ENCODE results near the gene SSC4D.
"Not testable (repeated sequence)": the region's sequence is repeated elsewhere in the genome, so short reads cannot be mapped to it uniquely, and the experiment has no call there.

The SSC4D gene

GRCh38 chr7:76409537-76409936 lies at the start of gene SSC4D:
Gene SSC4D (minus strand): TSS chr7:76409697. CDS start chr7:76404439, 5,258 bp downstream.
- TF ChIP-seq, protein P1, sequence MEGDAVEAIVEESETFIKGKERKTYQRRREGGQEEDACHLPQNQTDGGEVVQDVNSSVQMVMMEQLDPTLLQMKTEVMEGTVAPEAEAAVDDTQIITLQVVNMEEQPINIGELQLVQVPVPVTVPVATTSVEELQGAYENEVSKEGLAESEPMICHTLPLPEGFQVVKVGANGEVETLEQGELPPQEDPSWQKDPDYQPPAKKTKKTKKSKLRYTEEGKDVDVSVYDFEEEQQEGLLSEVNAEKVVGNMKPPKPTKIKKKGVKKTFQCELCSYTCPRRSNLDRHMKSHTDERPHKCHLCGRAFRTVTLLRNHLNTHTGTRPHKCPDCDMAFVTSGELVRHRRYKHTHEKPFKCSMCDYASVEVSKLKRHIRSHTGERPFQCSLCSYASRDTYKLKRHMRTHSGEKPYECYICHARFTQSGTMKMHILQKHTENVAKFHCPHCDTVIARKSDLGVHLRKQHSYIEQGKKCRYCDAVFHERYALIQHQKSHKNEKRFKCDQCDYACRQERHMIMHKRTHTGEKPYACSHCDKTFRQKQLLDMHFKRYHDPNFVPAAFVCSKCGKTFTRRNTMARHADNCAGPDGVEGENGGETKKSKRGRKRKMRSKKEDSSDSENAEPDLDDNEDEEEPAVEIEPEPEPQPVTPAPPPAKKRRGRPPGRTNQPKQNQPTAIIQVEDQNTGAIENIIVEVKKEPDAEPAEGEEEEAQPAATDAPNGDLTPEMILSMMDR (IDR thresholded peaks at IDR 0.05; ENCODE audit: borderline replicate concordance, control extremely low read depth, extremely low read depth, insufficient read depth, missing control alignments) = no peak
- in situ Hi-C loops (cut with MboI; ENCODE audit: low sequenced_read_pairs, unreplicated experiment) = no loop called here
- DNase-seq (ENCODE audit: low spot score) = no peak

DNA sequence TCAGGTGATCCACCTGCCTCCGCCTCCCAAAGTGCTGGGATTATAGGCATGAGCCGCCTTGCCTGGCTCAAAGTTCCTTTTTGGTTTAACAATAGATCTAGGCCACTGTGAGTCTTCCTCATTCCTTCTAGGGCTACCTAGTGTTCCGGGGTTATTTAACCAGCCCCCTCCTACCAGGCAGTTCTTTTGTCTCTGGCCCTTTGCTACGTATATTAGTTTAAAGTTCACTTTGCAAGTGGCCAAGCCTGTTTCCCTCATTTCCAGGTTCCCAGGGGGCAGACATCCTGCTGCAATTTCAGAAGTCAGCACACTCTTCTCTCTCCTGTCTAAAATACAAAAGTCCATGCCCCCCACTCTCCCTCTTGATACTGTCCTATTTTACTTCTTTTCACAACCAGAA lies 49.0 kb upstream of the SSC4D start:
- DNase-seq (ENCODE audit: low spot score); in situ Hi-C loops (cut with MboI; ENCODE audit: low sequenced_read_pairs, unreplicated experiment): not testable (repeated sequence)

- DNase-seq (ENCODE audit: low spot score); in situ Hi-C loops (cut with MboI; ENCODE audit: low sequenced_read_pairs, unreplicated experiment): not testable (repeated sequence)
These were observed 47.5 kb upstream of the SSC4D start for GRCh38 chr7:76457017-76457416.

GRCh38 chr7:76445577-76446008 lies 36.1 kb upstream of the SSC4D start:
- in situ Hi-C loops (cut with MboI; ENCODE audit: low sequenced_read_pairs, unreplicated experiment); DNase-seq (ENCODE audit: low spot score): not testable (repeated sequence)

GRCh38 chr7:76443846-76444245 lies 34.3 kb upstream of the SSC4D start:
- in situ Hi-C loops (cut with MboI; ENCODE audit: low sequenced_read_pairs, unreplicated experiment); DNase-seq (ENCODE audit: low spot score): not testable (repeated sequence)

DNA sequence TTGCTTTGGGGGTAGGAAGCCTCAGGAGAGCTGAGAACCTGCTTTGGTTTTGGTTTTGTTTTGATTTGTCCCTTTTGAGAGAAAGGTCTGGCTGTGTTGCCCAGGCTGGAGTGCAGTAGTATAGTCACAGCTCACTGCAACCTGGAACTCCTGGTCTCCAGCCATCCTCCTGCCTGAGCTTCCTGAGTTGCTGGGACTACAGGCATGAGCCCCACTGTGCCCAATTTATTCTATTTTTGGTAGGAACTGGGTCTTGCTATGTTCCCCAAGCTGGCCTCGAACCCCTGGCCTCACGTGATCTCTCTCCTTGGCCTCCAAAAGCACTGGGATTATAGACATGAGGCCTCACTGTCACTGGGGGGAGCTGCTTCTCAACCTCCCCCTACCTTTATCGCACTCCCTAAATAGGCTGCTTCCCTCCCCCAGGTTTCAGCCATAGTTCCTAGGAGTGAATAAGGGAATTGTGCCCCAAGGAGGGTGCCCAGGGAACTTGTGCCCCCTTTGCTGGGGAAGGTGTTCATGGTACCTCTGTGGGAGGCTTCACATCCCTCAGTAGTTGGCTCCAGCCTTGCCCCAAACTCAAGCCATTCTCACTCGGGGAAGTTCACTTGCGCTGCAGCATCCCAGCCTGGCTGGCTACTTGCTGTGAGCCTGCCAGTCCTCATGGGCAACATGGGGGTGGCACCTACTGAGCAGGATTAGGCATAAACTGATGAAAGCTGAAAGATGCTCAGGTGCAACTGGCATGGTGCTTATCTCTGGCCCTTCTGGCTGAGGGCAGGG lies 33.4 kb upstream of the SSC4D start:
- in situ Hi-C loops (cut with MboI; ENCODE audit: low sequenced_read_pairs, unreplicated experiment); DNase-seq (ENCODE audit: low spot score): not testable (repeated sequence)

DNA sequence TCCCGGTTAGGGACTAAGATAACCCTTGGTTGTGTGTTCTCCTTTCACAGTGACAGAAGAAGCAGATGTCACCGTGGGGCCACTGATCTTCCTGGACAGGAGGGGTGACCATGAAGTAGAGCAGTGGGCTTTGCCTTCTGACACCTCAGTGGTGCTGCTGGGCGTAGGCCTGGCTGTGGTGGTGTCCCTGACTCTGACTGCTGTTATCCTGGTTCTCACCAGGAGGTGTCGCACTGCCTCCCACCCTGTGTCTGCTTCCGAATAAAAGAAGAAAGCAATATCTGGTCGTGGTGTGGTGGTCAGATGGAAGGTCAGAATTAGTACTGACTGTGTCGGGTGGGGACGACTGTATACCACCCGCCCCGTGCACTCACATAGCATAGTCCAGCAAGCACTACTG lies 32.3 kb upstream of the SSC4D start:
- in situ Hi-C loops (cut with MboI; ENCODE audit: low sequenced_read_pairs, unreplicated experiment) = not testable (repeated sequence)

DNA sequence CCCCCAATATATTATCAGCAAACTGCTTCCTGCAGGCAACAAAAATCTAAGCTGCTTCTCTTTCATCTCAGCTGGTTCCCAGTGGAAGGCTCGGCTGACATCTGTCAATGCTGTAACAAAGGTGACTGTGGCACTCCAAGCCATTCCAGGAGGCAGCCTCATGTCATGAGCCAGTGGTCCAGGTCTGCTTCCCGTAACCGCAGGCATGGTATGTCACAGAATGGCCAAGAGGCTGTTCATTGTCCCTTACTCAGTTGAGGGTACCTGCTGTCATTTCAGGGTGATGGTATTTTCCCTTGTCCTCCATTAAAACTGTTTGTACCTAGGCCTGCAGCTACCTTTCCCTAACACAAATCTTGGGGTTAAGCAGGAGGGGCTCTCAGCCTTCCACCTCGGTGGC lies 30.9 kb upstream of the SSC4D start:
- in situ Hi-C loops (cut with MboI; ENCODE audit: low sequenced_read_pairs, unreplicated experiment); DNase-seq (ENCODE audit: low spot score): not testable (repeated sequence)

More for the DNA sequence above, 32.3 kb upstream of the SSC4D start:
- not testable (repeated sequence) for DNase-seq (ENCODE audit: low spot score)

- DNase-seq (ENCODE audit: low spot score); in situ Hi-C loops (cut with MboI; ENCODE audit: low sequenced_read_pairs, unreplicated experiment): not testable (repeated sequence)
These were observed 29.8 kb upstream of the SSC4D start for GRCh38 chr7:76439120-76439888.

DNA sequence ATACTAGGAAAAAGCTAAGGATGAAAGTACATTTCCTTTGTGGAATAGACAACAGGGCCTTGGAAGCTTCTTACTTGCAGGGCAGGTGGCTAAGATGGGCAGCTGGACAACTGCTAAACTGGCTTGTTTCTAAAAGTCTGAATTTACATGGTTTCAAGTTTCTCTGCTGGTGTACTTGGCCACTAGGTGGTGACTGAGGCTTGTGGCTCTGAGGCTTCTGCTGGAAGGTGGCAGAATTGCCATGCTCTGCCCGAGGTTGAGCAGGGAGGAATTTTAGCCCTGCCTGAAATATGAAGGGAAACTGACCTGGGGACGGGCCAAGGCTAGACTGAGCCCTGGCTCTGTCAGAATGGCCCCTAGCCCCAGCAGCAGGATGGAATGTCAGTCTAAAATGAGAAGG lies 28.4 kb upstream of the SSC4D start:
- TF ChIP-seq, protein P1 (IDR thresholded peaks at IDR 0.05; ENCODE audit: borderline replicate concordance, control extremely low read depth, extremely low read depth, insufficient read depth, missing control alignments) = peak; percentile 73
- DNase-seq (ENCODE audit: low spot score); in situ Hi-C loops (cut with MboI; ENCODE audit: low sequenced_read_pairs, unreplicated experiment): not testable (repeated sequence)

- in situ Hi-C loops (cut with MboI; ENCODE audit: low sequenced_read_pairs, unreplicated experiment) = no loop called here
- TF ChIP-seq, protein P1 (IDR thresholded peaks at IDR 0.05; ENCODE audit: borderline replicate concordance, control extremely low read depth, extremely low read depth, insufficient read depth, missing control alignments) = no peak
- DNase-seq (ENCODE audit: low spot score) = no peak
These were observed 21.3 kb upstream of the SSC4D start for GRCh38 chr7:76430836-76431235.

Measured in GM13976 (cell line).